Stimulated activated naive B cell treated with anti-CD40 and anti-IgM and Interleukin-4, amounts not matched to agents 10 μg/mL and 1 μg/mL and 100 μg/mL, for 72 hours (primary cell): Measurements from ENCODE around the gene TOP2A.
"Not testable (repeated sequence)": the region's sequence is repeated elsewhere in the genome, so short reads cannot be mapped to it uniquely, and the experiment has no call there.

Source experiments
- ATAC-seq, 2 donors: fragments of 150-1000 bp; cut with Tn5 transposase; replicated peaks; 2 replicates each; pipeline ENCODE4 v1.10.0; 2021; ENCODE audit warnings: moderate library complexity in 1 of 2
- DNase-seq: peaks from one replicate; pipeline ENCODE4 v3.0.0; 2021
- H3K27ac Mint-ChIP-seq: one replicate; pipeline ENCODE4 v1.8.0; 2022; ENCODE audit warnings: mild to moderate bottlenecking, mixed read lengths
- H3K27me3 Mint-ChIP-seq, 2 donors: one replicate each; pipeline ENCODE4 v1.8.0; 2022; ENCODE audit warnings: mixed read lengths in 2 of 2
- H3K36me3 Mint-ChIP-seq, 2 donors: one replicate each; pipeline ENCODE4 v1.8.0; 2022; ENCODE audit warnings: mixed read lengths in 2 of 2, mild to moderate bottlenecking in 1 of 2
- H3K4me1 Mint-ChIP-seq, 2 donors: one replicate each; pipeline ENCODE4 v1.8.0; 2022; ENCODE audit warnings: mixed read lengths in 2 of 2, mild to moderate bottlenecking in 1 of 2
- H3K4me3 Mint-ChIP-seq, 2 donors: one replicate each; pipeline ENCODE4 v1.8.0; 2022; ENCODE audit warnings: mild to moderate bottlenecking in 2 of 2, mixed read lengths in 2 of 2, moderate library complexity in 1 of 2
- H3K9me3 Mint-ChIP-seq, 2 donors: one replicate each; pipeline ENCODE4 v1.8.0; 2022; ENCODE audit warnings: mixed read lengths in 2 of 2, mild to moderate bottlenecking in 1 of 2

Gene TOP2A

GRCh38 chr17:40407460-40407859 is 10.2 kb downstream of the TOP2A start:
- DNase-seq (no peak), ATAC-seq (no peak)
- Mint-ChIP-seq H3K27ac (no peak overlapping the region), H3K9me3 (no peaks in the 10 kb centered on the region), H3K4me1 (peaks cover 0 to 5% of the 10 kb centered on the region in 2 donors), H3K27me3 (no peaks in the 10 kb centered on the region), H3K4me3 (no peak overlapping the region), H3K36me3 (peaks cover 1 to 5% of the 10 kb centered on the region in 2 donors)

DNA sequence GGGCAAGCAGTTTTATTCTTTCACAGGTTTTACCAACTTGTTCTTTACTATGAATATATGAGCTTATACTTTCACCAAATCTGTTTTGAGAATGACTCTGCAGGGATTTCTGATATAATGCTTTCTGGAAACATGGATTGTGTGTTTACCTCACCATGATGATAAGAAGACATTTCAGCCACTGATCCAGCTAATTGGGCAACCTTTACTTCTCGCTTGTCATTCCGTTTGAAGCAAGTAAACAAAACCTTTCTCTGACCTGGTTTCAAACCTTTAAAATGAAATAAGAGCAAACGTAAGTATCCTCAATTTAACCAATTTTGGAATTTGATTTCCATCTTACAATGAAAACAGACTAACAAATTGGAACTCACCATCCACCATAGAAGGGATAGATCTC is 13.7 kb downstream of the TOP2A start:
- Mint-ChIP-seq H3K27ac (no peak overlapping the region), H3K9me3 (no peaks in the 10 kb centered on the region), H3K4me3 (no peak overlapping the region), H3K4me1 (peaks cover 4 to 6% of the 10 kb centered on the region in 2 donors), H3K36me3 (peaks cover 0 to 1% of the 10 kb centered on the region in 2 donors), H3K27me3 (no peaks in the 10 kb centered on the region)
- ATAC-seq (no peak), DNase-seq (no peak)

GRCh38 chr17:40402668-40403067 is 15.0 kb downstream of the TOP2A start:
- ATAC-seq (no peak), DNase-seq (no peak)
- no peaks in the 10 kb centered on the region for H3K9me3 Mint-ChIP-seq
- peaks cover 0 to 1% of the 10 kb centered on the region in 2 donors for H3K36me3 Mint-ChIP-seq
- peaks cover 4 to 6% of the 10 kb centered on the region in 2 donors for H3K4me1 Mint-ChIP-seq
- no peaks in the 10 kb centered on the region for H3K27me3 Mint-ChIP-seq
- no peak overlapping the region for H3K27ac Mint-ChIP-seq
- no peak overlapping the region for H3K4me3 Mint-ChIP-seq

DNA sequence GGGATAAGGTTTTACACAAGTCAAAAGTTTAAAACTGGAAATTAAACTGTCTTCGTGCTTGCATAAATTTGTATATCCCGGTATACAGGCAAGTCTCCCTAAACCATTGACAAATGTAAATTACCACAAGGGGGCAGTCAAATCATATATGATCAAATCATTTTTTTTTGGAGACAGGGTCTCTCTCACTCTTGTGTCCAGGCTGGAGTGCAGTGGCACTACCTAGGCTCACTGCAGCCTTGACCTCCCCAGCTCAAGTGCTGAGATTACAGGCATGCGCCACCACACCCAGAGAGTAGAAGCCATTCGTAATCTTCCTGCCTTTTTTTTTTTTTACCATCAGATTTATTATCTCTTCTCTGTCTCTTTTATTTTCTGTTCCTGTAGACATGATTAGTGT is 18.5 kb downstream of the TOP2A start:
- Mint-ChIP-seq H3K4me1 (peaks cover 4 to 6% of the 10 kb centered on the region in 2 donors), H3K4me3 (no peak overlapping the region), H3K27ac (no peak overlapping the region), H3K27me3 (no peaks in the 10 kb centered on the region), H3K36me3 (peaks cover 0 to 5% of the 10 kb centered on the region in 2 donors), H3K9me3 (no peaks in the 10 kb centered on the region)
- peak; percentile 56 to 59 for ATAC-seq
- DNase-seq: no peak

DNA sequence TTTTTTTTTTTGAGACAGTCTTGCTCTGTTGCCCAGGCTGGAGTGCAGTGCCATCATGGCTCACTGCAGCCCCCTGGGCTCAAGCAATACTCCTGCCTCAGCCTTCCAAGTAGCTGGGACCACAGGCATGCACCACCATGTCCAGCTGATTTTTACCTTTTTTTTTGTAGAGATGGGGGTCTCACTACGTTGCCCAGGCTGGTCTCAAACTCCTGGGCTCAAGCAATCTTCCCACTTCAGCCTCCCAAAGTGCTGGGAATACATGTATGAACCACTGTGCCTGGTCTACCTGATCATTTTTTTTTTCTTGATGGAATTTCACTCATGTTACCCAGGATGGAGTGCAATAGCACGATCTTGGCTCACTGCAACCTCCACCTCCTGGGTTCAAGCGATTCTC is 31.1 kb downstream of the TOP2A start:
- H3K36me3 Mint-ChIP-seq, DNase-seq, H3K27me3 Mint-ChIP-seq, ATAC-seq, H3K4me1 Mint-ChIP-seq, H3K9me3 Mint-ChIP-seq, H3K4me3 Mint-ChIP-seq, H3K27ac Mint-ChIP-seq: not testable (repeated sequence)

GRCh38 chr17:40382251-40382650 is 35.4 kb downstream of the TOP2A start:
- no peak overlapping the region for H3K4me3 Mint-ChIP-seq
- H3K27me3 Mint-ChIP-seq: peaks cover 0 to under 1% of the 10 kb centered on the region in 2 donors
- no peaks in the 10 kb centered on the region for H3K4me1 Mint-ChIP-seq
- ATAC-seq (no peak), DNase-seq (no peak)
- H3K36me3 Mint-ChIP-seq: no peaks in the 10 kb centered on the region
- no peaks in the 10 kb centered on the region for H3K9me3 Mint-ChIP-seq
- H3K27ac Mint-ChIP-seq: no peak overlapping the region

DNA sequence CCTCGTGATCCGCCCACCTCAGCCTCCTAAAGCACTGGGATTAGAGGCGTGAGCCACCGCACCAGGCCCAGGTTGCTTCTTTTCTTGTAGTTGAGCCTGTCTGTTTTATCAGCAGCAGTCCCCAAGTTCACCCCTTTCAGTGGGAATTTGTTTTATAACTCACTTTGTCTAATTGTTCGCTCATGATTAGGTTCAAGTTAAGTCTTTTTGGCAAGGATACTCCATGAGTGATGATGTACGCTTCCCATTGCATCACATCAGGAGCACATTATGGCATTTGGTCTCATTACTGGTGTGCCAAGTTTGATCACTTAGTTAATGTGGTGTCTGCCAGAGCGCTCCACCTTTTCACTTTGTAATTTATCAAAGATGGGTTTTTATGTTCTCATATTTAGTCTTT is 38.7 kb downstream of the TOP2A start:
- no peak overlapping the region for H3K4me3 Mint-ChIP-seq
- no peak overlapping the region for H3K27ac Mint-ChIP-seq

DNA sequence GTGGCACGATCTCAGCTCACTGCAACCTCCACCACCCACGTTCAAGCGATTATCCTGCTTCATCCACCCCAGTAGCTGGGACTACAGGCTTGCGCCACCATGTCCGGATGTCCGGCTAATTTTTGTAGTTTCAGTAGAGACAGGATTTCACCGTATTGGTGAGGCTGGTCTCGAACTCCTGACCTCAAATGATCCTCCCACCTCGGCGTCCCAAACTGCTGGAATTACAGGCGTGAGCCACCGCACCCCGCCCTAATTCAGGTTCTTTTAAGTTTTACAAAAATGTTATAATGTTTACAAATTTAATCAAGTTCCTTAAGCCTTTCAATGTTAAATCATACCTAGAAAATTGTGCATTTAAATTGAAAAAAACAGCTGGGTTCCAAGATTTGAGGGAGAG is 39.9 kb downstream of the TOP2A start:
- Mint-ChIP-seq H3K4me3 (no peak overlapping the region), H3K27ac (no peak overlapping the region), H3K27me3 (peaks cover 5 to 13% of the 10 kb centered on the region in 2 donors), H3K36me3 (no peaks in the 10 kb centered on the region), H3K4me1 (peaks cover 8 to 11% of the 10 kb centered on the region in 2 donors), H3K9me3 (peaks cover 0 to 1% of the 10 kb centered on the region in 2 donors)
- ATAC-seq (no peak), DNase-seq (no peak)

More for the DNA sequence above, 38.7 kb downstream of the TOP2A start:
- Mint-ChIP-seq H3K9me3 (no peaks in the 10 kb centered on the region), H3K27me3 (peaks cover 5 to 13% of the 10 kb centered on the region in 2 donors), H3K4me1 (peaks cover 0 to 2% of the 10 kb centered on the region in 2 donors), H3K36me3 (no peaks in the 10 kb centered on the region)
- DNase-seq: no peak
- ATAC-seq: no peak

DNA sequence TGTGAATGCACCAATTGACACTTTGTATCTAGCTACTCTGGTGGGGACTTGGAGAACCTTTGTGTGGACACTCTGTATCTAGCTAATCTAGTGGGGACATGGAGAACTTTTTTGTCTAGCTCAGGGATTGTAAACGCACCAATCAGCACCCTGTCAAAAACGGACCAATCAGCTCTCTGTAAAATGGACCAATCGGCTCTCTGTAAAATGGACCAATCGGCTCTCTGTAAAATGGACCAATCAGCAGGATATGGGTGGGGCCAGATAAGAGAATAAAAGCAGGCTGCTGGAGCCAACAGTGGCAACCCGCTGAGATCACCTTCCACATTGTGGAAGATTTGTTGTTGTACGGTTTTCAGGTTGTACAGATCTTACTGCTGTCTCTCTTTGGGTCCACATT is 41.2 kb downstream of the TOP2A start:
- not testable (repeated sequence) for H3K9me3 Mint-ChIP-seq, H3K27ac Mint-ChIP-seq, DNase-seq, H3K36me3 Mint-ChIP-seq, H3K4me3 Mint-ChIP-seq, ATAC-seq
- Mint-ChIP-seq H3K27me3 (peaks cover 5 to 13% of the 10 kb centered on the region in 2 donors), H3K4me1 (peaks cover 15 to 19% of the 10 kb centered on the region in 2 donors)

- not testable (repeated sequence) for H3K36me3 Mint-ChIP-seq, H3K4me3 Mint-ChIP-seq, ATAC-seq, H3K27ac Mint-ChIP-seq, DNase-seq, H3K9me3 Mint-ChIP-seq
- H3K4me1 Mint-ChIP-seq: peaks cover 19 to 25% of the 10 kb centered on the region in 2 donors
- H3K27me3 Mint-ChIP-seq: peaks cover 5 to 13% of the 10 kb centered on the region in 2 donors
Observed at GRCh38 chr17:40375786-40376185, 41.9 kb downstream of the TOP2A start.

DNA sequence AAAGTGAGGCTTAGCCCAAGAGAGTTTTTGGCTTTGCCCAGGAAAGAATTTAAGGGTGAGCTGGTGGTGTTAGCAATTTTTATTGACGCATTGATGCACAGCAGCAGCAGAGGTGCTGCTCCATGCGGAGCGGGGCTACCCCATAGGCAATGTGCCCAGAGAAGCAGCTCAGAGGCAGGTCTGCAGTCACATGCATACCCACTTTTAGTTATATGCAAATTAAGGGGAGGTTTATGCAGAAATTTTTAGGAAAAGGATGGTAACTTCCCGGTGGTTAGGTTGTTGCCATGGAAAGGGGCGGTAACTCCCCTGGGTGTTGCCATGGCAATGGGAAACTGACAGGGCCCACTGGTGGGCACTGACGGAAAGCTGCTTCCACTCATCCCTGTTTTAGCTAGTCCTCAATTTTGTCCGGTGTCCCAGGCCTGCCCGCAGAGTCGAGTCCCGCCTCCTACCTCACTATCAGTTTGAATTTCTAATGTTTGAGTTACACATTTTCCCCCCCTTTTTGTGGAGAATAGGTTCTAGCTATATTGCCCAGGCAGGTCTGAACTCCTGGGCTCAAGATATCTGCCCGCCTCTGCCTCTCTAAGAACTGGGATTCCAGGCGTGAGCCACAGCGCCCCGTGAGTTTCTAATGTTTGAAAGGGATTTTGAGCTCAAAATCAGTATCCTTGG is 42.7 kb downstream of the TOP2A start:
- H3K9me3 Mint-ChIP-seq: peaks cover 3 to 4% of the 10 kb centered on the region in 2 donors
- peaks cover 0 to 5% of the 10 kb centered on the region in 2 donors for H3K36me3 Mint-ChIP-seq
- no peak for DNase-seq
- H3K27ac Mint-ChIP-seq: no peak overlapping the region
- H3K27me3 Mint-ChIP-seq: peaks cover 5 to 13% of the 10 kb centered on the region in 2 donors
- ATAC-seq: no peak
- H3K4me1 Mint-ChIP-seq: peaks cover 19 to 25% of the 10 kb centered on the region in 2 donors
- no peak overlapping the region for H3K4me3 Mint-ChIP-seq

- Mint-ChIP-seq H3K4me1 (peaks cover 19 to 25% of the 10 kb centered on the region in 2 donors), H3K27ac (no peak overlapping the region), H3K4me3 (no peak overlapping the region), H3K9me3 (peaks cover 3 to 4% of the 10 kb centered on the region in 2 donors), H3K36me3 (peaks cover 0 to 5% of the 10 kb centered on the region in 2 donors), H3K27me3 (peaks cover 5 to 13% of the 10 kb centered on the region in 2 donors)
- DNase-seq (no peak), ATAC-seq (no peak)
Observed at GRCh38 chr17:40373999-40374398, 43.7 kb downstream of the TOP2A start.

DNA sequence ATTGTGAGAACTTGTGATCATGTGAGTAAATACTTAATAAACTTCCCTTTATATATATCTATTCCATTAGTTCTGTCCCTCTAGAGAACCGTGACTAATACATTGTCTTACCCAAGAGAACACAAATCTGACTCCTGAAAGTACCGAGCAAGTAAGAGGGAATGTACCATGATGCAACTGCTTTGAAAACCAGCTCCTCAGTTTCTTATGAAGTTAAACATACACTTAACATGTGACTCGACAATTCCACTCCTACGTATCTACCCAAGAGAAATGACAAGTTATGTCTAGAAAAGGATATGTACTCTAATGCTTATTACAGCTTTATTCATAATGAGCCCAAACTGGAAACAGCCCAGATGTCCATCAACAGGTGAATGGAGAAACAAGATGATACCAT is 44.4 kb downstream of the TOP2A start:
- H3K27ac Mint-ChIP-seq: peak overlapping the region; percentile 16
- H3K36me3 Mint-ChIP-seq: peaks cover 0 to 5% of the 10 kb centered on the region in 2 donors
- peaks cover 3 to 4% of the 10 kb centered on the region in 2 donors for H3K9me3 Mint-ChIP-seq
- H3K4me1 Mint-ChIP-seq: peaks cover 19 to 25% of the 10 kb centered on the region in 2 donors
- peak; percentile 57 to 76 for ATAC-seq
- DNase-seq: no peak
- H3K4me3 Mint-ChIP-seq: no peak overlapping the region
- H3K27me3 Mint-ChIP-seq: peaks cover 5 to 13% of the 10 kb centered on the region in 2 donors

DNA sequence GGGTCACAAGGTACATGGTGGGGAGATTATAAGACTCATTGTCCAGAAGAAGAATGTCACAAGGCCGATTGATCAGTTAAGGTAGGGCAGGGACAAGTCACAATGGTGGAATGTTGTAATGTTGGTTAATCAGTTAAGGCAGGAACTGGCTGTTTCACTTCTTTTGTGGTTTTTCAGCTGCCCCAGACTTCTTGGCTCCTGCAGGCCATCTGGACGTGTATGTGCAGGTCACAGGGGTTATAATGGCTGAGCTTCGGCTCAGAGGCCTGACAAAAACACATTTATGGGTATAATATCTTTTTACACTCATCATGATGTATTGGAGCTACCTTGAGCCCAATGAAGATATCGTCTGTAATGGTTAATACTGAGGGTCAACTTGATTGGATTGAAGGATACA is 45.1 kb downstream of the TOP2A start:
- not testable (repeated sequence) for ATAC-seq, DNase-seq, H3K36me3 Mint-ChIP-seq, H3K4me3 Mint-ChIP-seq, H3K9me3 Mint-ChIP-seq, H3K27ac Mint-ChIP-seq
- Mint-ChIP-seq H3K4me1 (peaks cover 19 to 25% of the 10 kb centered on the region in 2 donors), H3K27me3 (peaks cover 5 to 13% of the 10 kb centered on the region in 2 donors)

GRCh38 chr17:40372031-40372430 is 45.7 kb downstream of the TOP2A start:
- Mint-ChIP-seq H3K36me3 (peaks cover 0 to 5% of the 10 kb centered on the region in 2 donors), H3K27ac (no peak overlapping the region), H3K9me3 (peaks cover 3 to 4% of the 10 kb centered on the region in 2 donors), H3K27me3 (peaks cover 4 to 10% of the 10 kb centered on the region in 2 donors), H3K4me3 (no peak overlapping the region), H3K4me1 (peaks cover 19 to 25% of the 10 kb centered on the region in 2 donors)
- DNase-seq (no peak), ATAC-seq (no peak)
